ENCODE results near the gene EPS8L1.
A peak's percentile ranks its signal among the peaks of the same experiment; 100 is the strongest.

The EPS8L1 gene

DNA sequence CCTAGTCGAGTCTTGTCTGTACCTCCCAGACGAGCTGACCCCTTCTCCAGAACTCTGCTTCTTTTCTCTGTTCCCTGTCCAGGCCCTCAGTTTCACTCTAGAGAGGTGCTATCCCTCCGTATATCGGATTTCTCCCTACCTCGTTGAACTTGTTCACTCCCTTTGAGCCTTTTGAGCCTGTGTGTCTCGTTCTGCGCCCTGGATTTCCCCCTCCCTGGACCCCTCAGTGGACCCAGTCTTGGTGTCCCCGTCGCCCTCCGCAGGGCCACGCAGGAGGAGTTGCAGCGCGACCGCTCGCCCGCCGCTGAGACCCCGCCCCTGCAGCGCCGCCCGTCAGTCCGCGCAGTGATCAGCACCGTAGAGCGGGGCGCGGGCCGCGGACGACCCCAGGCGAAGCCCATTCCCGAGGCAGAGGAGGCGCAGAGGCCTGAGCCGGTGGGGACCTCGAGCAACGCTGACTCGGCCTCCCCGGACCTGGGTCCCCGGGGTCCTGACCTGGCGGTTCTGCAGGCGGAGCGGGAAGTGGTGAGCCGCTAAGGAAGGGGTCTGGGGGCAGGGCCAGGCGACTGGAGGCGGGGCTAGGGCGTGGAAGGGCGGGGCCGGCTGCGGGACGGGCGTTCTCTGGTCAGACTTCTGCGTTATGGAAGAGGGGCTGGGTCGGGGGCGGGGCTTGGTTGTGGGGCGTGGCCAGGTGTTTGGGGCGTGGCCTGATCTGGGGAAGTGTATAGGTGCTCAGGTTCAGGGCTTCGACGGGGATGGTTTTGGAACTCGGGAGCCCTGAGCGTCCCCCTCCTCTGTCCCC, 5.5 kb downstream of the EPS8L1 start:
- no peak for TF ChIP-seq CTCF (IDR thresholded peaks at IDR 0.05; ENCODE audit: insufficient read depth, low read depth, low read length, missing control alignments)
- peak overlapping the region; percentile 47 for H3K4me3 ChIP-seq (ENCODE audit: low read length)
- peak; percentile 94 for DNase-seq (ENCODE audit: low read depth)

- no peak for DNase-seq (ENCODE audit: low read depth)
- no peak for TF ChIP-seq CTCF (IDR thresholded peaks at IDR 0.05; ENCODE audit: insufficient read depth, low read depth, low read length, missing control alignments)
- H3K4me3 ChIP-seq (ENCODE audit: low read length), result no peak overlapping the region
These were observed 6.0 kb downstream of the EPS8L1 start for GRCh38 chr19:55081770-55082019.

DNA sequence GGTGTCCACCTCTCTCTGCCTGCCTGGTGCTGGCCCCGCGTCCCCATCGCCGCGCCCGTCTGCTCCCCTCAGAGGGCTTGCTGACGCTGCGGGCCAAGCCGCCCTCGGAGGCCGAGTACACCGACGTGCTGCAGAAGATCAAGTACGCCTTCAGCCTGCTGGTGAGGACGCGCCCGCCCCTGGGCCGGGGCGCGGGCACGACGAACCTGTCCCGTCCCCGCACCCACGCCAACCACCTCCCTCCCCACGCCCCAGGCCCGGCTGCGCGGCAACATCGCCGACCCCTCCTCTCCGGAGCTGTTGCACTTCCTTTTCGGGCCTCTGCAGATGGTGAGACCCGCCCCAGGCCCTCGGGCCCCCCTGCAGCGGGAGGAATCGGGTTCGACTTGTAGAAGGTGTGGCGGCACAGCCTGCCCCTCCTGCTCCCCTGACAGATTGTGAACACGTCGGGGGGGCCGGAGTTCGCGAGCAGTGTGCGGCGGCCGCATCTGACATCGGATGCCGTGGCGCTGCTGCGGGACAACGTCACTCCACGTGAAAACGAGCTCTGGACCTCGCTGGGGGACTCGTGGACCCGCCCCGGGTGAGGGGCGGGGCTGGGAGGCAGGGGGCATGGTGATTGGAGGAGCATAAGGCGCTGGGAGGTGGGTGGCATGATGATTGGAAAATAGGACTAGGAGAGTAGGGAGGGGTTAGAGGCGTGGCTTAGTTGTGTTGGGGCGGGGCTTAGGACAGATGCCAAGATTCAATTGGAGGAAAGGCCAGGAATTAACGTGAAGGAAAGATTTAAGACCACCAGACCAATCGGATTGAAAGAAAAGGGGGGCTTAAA, 6.6 kb downstream of the EPS8L1 start:
- peak; percentile 38 for DNase-seq (ENCODE audit: low read depth)

DNA sequence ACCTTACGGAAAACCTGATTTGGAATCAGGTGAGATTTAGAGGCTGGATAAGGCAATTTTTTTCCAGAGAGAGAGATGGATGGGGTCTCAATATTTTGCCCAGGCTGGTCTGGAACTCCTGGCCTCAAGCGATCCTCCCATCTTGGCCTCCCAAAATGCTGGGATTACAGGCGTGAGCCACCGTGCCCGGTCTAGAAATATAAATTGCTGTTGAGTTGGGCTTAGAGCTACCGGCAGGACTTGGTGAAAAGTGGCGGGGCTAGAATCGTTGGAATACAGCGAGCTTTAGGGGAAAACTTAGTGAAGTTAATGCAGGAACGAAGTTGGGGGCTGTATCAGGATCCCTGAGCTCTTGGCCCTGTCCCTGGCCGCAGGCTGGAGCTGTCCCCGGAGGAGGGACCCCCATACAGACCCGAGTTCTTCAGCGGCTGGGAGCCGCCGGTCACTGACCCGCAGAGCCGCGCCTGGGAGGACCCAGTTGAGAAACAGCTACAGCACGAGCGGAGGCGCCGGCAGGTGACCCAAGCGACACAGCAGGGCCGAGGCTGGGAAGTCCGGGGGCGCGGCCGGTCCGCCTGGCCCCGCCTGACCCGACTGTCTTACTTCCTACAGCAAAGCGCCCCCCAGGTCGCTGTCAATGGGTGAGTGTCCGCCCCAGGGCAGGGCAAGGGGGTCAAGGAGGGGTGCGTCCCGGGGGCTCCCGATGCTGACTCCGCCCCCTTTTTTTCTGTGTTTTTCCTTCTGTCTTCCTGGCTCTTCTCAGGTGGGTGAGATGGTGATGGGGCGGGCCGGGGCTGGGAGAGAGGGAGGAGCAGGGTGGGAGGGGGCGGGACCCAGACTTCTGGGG, 7.6 kb downstream of the EPS8L1 start:
- no peak overlapping the region for H3K4me3 ChIP-seq (ENCODE audit: low read length)
- no peak for DNase-seq (ENCODE audit: low read depth)
- TF ChIP-seq CTCF (IDR thresholded peaks at IDR 0.05; ENCODE audit: insufficient read depth, low read depth, low read length, missing control alignments), result no peak

More for the DNA sequence above, 6.6 kb downstream of the EPS8L1 start:
- no peak overlapping the region for H3K4me3 ChIP-seq (ENCODE audit: low read length)
- no peak for TF ChIP-seq CTCF (IDR thresholded peaks at IDR 0.05; ENCODE audit: insufficient read depth, low read depth, low read length, missing control alignments)

DNA sequence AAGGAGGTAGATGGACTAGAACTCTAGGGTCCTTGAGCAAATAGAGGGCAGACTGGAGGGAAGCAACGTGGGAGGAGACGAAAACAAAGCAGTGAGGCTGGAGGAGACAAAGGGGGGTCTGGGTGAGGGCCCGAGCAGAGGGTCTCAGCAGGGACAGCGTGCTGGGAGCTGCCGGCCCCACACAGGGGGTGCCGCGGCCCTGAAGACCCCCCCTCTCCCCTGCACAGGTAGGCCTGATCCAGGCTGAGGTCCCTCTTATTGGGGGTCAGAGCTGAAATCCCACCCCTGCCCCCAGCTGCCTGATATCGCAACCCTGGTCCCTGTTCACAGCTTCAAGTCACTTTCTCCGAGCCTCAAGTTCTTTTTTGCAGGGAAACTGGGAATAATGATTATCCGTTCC, 8.7 kb downstream of the EPS8L1 start:
- H3K4me3 ChIP-seq (ENCODE audit: low read length), result no peak overlapping the region
- no peak for DNase-seq (ENCODE audit: low read depth)
- TF ChIP-seq CTCF (IDR thresholded peaks at IDR 0.05; ENCODE audit: insufficient read depth, low read depth, low read length, missing control alignments), result no peak

- no peak overlapping the region for H3K4me3 ChIP-seq (ENCODE audit: low read length)
- no peak for TF ChIP-seq CTCF (IDR thresholded peaks at IDR 0.05; ENCODE audit: insufficient read depth, low read depth, low read length, missing control alignments)
These were observed 10.4 kb downstream of the EPS8L1 start for GRCh38 chr19:55085923-55086715.

More at GRCh38 chr19:55085923-55086715, 10.4 kb downstream of the EPS8L1 start:
- DNase-seq (ENCODE audit: low read depth), result no peak
